Hematopoietic multipotent progenitor cell treated with erythropoietin and hydrocortisone succinate and interleukin-3 and kit ligand, for 6 days (in vitro differentiated cells): ENCODE data around the gene RHOBTB3.
A peak's percentile ranks its signal among the peaks of the same experiment; 100 is the strongest.

Source experiments
- DNase-seq: peaks from one replicate; pipeline ENCODE4 v3.0.0-alpha.2; 2015

The RHOBTB3 gene

DNA sequence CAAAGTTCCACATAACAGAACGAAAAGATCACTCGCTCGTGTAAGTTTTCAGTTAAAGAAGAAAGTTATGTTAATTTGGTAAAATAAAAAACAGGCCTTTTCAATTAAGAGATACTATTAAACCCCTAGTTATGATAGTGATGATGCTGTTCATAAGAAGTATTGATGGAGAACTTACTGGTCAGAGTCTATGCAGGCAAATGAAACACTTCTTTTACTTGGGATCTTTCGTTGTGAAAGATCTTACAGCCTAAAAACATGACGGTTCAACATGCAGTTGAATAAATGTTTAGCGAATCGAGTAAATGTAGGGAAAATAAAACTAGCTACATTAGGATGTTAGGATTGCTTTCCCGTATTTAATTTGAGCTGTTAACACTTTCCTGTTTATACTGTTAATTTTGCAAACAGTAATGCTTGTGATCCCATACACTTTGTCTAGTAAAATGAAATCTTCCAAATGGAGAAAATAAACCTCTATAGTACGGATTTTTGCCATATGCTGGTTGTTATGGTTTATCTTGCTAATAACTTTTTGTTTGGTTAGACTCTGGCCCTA, 2.0 kb downstream of the RHOBTB3 start:
- no peak for DNase-seq

DNA sequence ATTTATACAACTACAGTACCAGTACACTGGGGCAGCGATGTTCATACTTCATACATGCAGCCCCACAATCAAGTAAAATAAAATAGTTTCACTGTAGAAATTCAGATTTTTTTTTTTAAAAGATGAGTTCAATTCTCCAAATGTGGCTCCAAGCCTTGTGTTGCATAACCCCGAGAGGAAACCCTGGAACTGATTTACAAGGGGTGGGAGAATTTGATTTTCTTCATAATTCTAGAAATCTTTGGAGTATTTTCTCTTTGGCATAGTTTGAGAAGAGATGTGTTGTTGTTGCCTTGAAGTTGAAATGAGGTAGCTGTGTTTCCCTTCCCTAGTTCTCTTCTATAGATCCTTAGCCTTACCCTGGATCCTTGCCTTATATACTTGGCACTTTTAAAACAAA, 3.1 kb downstream of the RHOBTB3 start:
- DNase-seq: no peak

- no peak for DNase-seq
Observed at GRCh38 chr5:95734906-95735305, 3.8 kb downstream of the RHOBTB3 start.

- no peak for DNase-seq
Observed at GRCh38 chr5:95735406-95735805, 4.3 kb downstream of the RHOBTB3 start.

- DNase-seq: no peak
Observed at GRCh38 chr5:95738072-95738471, 6.9 kb downstream of the RHOBTB3 start.

- DNase-seq: no peak
Observed at GRCh38 chr5:95738834-95739233, 7.7 kb downstream of the RHOBTB3 start.

GRCh38 chr5:95739857-95740256, 8.7 kb downstream of the RHOBTB3 start:
- no peak for DNase-seq

DNA sequence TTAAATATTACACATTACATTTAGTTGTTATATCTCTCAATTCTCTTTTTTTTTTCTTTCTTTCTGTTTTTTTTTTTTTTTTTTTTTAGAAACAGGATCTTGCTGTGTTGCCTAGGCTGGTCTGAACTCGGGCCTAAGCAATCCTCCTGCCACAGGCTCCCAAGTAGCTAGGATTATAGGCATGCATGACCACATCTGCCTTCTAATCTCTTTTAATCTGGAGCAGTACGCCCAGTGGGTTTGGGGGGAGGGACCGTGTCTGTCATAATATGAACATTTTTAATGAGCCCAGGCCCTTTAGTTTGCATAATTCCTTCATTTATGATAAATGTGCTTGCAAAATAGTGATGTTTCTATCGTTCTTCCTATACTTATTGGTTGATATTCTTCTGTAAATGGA, 10.3 kb downstream of the RHOBTB3 start:
- DNase-seq: peak; percentile 71

DNA sequence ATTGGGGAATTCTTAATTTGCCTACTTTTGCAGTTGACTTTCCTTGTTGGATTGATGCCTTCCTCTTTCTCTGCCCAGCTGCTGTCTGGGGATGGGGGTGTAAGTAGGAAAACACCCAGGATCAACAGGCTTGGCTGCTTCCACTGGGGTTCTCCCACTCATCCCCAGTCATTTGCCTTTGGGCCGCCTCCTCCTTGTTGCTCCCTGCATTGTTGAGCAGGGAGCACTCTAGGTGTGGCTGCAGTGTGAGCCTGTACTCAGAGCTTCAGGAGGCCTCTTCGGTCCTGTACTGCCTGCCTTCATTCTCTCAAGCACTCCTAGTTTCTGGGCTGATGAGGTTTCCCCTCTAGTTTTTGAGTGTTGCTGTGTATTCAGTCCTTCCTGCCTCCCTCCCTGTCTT, 12.1 kb downstream of the RHOBTB3 start:
- no peak for DNase-seq

DNA sequence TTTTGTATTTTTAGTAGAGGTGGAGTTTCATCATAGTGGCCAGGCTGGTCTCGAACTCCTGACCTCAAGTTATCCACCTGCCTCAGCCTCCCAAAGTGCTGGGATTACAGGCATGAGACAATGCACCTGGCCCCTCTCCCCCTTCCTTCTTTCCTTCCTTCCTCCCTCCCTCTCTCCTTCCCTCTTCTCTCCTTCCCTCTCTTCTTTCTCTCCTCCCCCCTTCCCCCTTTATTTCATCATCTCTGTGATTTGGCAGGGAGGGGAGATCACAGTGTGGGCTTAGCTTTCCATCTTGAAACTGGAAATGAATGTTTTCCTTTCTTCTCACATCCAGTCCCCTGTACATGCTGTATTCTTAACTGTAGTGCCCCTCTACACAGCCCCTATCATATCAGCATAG, 12.7 kb downstream of the RHOBTB3 start:
- DNase-seq: no peak

- DNase-seq: no peak
Observed at GRCh38 chr5:95746194-95746593, 15.1 kb downstream of the RHOBTB3 start.

GRCh38 chr5:95746722-95747679, 15.9 kb downstream of the RHOBTB3 start:
- no peak for DNase-seq

DNA sequence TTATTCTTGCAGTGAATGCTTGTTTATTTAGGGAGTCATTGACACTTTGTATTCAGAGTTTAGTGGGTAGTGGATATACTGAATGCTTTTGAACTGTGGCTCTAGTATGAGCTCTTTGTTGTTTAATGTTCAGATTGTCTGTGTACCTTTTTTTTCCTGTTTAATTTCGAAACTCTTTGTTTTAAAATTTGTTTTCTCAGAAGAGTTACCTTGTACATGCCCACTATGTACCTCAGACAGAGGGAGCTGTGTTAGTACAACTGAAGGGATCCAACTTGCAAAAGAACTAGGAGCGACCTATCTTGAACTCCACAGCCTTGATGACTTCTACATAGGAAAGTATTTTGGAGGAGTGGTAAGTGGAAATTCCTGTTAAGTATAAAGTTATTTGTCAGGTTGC, 17.0 kb downstream of the RHOBTB3 start:
- no peak for DNase-seq

- DNase-seq: no peak
Observed at GRCh38 chr5:95754545-95754944, 23.4 kb downstream of the RHOBTB3 start.

DNA sequence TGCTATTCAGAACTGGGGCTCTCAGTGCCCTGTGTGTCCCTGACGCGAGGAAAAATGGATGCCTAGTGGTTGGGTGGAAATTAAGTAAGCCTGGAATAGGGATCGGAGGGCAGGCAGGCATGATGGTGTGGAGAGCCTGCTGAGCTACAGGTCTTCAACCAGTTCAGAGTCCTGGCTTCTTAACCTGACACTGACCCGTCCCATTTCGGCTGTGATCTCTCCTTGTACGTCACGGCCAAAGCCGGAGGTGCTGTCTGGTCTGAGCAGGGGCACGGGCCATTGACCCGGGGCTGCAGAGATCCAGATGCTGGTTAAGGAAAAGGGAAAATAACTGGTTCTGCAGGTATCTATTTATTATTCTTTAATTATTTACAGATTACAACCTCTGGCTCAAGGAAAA, 27.9 kb downstream of the RHOBTB3 start:
- DNase-seq: no peak

GRCh38 chr5:95759634-95760033, 28.5 kb downstream of the RHOBTB3 start:
- DNase-seq: no peak

DNA sequence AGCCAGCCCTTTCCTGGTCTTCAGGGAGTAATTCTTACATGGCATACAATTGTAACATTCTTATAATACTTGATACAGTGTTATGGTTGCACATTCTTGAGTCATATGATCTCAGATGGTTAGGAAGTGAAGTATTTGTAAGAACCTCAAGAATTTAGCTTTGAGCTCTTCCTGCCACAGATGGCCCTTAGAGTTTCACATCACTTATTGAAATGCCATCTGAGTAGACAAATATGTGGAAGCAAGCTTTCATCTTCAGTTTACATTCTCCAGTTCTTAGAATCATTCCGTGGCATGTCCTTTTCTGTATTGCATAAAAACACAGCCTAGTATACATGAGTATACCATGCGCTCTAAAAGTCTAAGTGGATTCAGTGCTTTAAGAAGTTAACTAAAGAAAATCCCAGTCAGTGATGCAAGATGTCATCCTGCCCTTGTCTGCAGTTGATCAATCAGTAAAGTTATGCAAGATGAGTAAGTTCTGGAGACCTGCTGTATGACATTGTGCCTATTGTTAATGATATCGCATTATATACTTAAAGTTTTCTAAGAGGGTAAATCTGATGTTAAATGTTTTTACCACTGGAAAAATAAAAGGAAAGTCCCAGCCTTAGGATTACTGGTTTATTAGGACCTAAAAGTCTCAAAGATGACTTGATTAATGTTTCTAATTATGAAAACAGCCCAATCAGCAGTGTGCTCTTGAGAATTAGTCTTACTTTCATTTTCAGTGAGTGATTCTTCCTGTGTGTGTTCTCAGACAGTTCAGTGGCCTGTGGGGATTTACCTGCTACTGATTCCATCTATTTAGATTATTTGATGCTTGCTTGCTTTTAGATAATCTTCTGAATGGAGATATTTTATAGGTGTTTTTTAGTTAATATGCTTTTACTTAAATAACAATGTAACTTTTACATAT, 29.4 kb downstream of the RHOBTB3 start:
- DNase-seq: no peak

- DNase-seq: no peak
Observed at GRCh38 chr5:95761771-95762651, 30.9 kb downstream of the RHOBTB3 start.

DNA sequence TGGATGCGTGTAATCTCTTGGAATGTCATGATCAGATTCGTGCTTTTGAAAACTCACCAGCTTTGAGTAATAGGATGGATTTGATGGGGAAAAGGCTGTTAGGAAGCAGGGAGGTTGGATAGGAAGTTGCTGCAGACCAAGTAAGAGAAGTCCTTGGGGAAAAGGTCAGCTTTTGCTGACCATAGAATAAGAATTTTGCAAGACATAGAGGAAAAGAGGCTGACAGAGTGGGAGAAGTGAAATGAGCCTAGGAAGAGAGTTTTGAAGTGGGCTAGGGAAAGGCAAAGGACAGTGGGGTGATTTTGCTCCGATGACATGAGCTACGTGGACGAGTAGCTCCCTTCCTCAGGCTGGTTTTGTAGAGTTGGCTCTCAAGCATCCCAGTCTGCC, 31.5 kb downstream of the RHOBTB3 start:
- no peak for DNase-seq

GRCh38 chr5:95763941-95764340, 32.8 kb downstream of the RHOBTB3 start:
- DNase-seq: no peak

DNA sequence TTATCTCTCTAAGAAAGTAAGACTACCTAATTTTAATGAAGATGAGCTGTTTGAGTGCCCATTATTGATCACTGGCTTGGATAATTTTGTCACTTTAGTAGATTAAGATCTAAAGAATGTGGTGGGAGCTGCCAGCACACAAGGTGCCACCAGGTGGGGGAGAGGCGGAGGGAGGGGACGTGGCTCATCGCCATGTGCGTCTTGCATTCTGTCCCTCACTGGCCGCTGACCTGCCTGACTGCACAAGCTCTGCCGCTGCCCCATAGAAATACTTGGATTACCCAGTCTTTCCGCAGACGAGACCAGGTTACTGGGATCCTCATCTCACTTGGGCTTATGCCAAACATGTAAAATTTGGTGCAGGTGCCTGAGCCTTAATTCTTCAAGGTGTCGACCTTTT, 37.6 kb downstream of the RHOBTB3 start:
- DNase-seq: no peak
